ENCODE data around the gene SLC34A3. TPM values are rescaled to one million over a fixed set of nuclear protein-coding genes. Genes with fewer than 3 reads are reported as not detected.

SLC34A3 gene
- total RNA-seq, 1 donor from 2014 or later: 0.23 TPM

DNA sequence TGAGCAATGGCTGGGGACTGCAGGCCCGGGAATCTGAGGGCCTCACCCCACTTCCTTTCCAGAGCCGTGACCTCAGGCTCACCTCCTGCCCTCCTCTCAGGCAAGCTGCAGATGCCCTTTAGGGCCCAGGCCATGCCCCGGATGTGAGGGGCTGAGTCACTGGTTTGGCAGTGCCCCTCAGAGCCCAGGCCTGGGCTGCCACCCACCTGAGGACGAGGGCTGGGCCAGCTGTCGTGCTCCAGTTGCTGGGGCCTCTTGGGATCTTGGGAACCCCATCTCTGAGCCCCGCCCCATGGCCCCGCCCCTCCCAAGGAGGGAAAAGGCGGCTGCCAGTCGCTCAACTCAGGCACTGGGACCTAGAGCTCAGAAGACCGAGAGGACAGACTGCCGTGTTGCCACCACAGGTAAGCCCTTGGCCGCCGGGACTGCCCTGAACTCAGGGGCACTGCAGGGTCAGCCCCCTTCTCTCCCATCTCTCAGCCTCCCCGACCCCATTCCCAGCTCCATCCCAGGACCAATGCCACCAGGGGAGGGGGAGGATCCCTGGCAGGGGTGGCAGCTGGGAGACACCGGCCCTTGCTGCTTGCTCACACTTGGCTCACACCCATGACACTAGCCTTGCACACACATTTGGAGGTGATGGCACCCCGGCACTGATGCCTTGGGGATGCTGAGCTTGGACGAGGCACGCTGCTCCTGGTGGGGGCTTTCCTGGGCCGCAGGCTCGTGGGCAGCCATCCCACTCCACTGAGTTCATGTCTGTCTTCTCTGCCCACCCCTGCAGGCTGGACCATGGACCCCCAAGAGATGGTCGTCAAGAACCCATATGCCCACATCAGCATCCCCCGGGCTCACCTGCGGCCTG, 5.6 kb upstream of the SLC34A3 start, which contains the start of gene CYSRT1:
Gene CYSRT1 (plus strand): TSS at position 345 of the 865 bp plus-strand sequence. CDS start 448 bp downstream, at position 793.
- intact Hi-C loops (cut with DNase I): loop anchor here (5.0 kb wide), 1 partner anchor 108 kb away; no protein-coding TSS in a partner anchor
- no peak for ATAC-seq
- H3K9me3 ChIP-seq: no peaks in the 10 kb centered on the region
- no peaks in the 10 kb centered on the region for H3K36me3 ChIP-seq
- peaks cover 21% of the 10 kb centered on the region for H3K27me3 ChIP-seq
- peak within 1 kb of the TSS; percentile 94 for H3K27ac ChIP-seq
- H3K4me1 ChIP-seq: peaks cover 14% of the 10 kb centered on the region
- peak within 1 kb of the TSS; percentile 81 for H3K4me3 ChIP-seq
- no peak for DNase-seq
- TF ChIP-seq, protein P1, sequence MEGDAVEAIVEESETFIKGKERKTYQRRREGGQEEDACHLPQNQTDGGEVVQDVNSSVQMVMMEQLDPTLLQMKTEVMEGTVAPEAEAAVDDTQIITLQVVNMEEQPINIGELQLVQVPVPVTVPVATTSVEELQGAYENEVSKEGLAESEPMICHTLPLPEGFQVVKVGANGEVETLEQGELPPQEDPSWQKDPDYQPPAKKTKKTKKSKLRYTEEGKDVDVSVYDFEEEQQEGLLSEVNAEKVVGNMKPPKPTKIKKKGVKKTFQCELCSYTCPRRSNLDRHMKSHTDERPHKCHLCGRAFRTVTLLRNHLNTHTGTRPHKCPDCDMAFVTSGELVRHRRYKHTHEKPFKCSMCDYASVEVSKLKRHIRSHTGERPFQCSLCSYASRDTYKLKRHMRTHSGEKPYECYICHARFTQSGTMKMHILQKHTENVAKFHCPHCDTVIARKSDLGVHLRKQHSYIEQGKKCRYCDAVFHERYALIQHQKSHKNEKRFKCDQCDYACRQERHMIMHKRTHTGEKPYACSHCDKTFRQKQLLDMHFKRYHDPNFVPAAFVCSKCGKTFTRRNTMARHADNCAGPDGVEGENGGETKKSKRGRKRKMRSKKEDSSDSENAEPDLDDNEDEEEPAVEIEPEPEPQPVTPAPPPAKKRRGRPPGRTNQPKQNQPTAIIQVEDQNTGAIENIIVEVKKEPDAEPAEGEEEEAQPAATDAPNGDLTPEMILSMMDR (IDR thresholded peaks at IDR 0.05): no peak

DNA sequence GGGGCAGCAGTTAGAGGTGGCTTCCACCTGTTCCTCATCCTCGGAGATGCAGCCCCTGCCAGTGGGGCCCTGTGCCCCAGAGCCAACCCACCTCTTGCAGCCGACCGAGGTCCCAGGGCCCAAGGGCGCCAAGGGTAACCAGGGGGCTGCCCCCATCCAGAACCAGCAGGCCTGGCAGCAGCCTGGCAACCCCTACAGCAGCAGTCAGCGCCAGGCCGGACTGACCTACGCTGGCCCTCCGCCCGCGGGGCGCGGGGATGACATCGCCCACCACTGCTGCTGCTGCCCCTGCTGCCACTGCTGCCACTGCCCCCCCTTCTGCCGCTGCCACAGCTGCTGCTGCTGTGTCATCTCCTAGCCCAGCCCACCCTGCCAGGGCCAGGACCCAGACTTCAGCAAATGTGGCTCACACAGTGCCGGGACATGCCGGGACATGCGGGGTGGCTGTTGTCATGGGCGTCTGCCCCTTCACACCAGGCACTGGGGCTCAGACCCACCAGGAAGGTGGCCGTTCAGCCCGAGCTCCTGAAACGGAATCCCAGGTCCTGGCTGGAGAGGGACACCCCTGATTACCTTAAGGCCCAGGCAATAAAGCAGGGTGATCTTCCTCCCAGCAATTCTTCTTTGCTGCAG, 4.9 kb upstream of the SLC34A3 start:
- TF ChIP-seq, protein P1 (IDR thresholded peaks at IDR 0.05): no peak
- intact Hi-C loops (cut with DNase I): loop anchor here (5.0 kb wide), 1 partner anchor 109 kb away; no protein-coding TSS in a partner anchor
- Histone ChIP-seq H3K27me3 (peaks cover 27% of the 10 kb centered on the region), H3K36me3 (no peaks in the 10 kb centered on the region), H3K4me3 (no peak overlapping the region), H3K4me1 (peaks cover 14% of the 10 kb centered on the region), H3K9me3 (no peaks in the 10 kb centered on the region), H3K27ac (peak overlapping the region; percentile 82)
- ATAC-seq: no peak
- no peak for DNase-seq

DNA sequence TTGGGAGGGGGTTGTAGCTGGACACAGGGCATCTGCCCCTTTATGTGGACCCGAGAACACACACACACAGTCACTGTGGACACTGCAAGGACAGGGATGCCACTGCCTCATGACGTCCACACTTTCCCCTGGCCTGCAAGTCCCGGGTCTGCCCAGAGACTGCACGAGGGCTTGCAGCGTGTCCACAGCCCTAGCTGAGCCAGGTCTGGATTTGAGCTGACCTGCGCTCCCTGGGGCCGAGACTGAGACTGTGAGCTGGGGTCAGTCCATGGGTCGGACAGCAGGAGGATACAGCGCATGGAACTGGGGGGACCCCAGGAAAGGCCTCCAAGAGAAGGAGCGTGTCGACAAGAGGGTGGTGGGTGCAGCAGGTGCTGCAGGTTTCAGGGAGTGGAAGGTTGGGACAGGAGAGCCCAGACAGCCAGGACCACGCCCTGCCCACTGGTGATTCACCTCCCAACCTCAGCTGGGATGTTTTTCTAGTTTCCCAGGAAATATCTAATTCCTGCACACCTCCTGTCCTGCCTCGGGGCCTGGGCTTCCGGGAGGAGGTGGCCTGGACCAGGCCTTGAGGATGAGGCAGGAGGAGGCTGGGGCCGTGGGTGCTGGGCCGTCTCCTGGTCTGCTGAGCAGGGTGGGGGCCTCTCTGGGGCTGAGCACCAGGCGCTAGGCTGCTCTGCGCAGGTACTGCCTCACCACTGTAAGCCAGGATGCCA, 4.2 kb upstream of the SLC34A3 start:
- DNase-seq (no peak), ATAC-seq (peak; percentile 6)
- H3K27ac ChIP-seq: peak overlapping the region; percentile 82
- H3K4me3 ChIP-seq: no peak overlapping the region
- H3K36me3 ChIP-seq: no peaks in the 10 kb centered on the region
- intact Hi-C loops (cut with DNase I): loop anchor here (5.0 kb wide), 1 partner anchor 109 kb away; no protein-coding TSS in a partner anchor
- TF ChIP-seq, protein P1 (IDR thresholded peaks at IDR 0.05): no peak
- H3K27me3 ChIP-seq: peaks cover 34% of the 10 kb centered on the region
- H3K4me1 ChIP-seq: peaks cover 14% of the 10 kb centered on the region
- no peaks in the 10 kb centered on the region for H3K9me3 ChIP-seq

DNA sequence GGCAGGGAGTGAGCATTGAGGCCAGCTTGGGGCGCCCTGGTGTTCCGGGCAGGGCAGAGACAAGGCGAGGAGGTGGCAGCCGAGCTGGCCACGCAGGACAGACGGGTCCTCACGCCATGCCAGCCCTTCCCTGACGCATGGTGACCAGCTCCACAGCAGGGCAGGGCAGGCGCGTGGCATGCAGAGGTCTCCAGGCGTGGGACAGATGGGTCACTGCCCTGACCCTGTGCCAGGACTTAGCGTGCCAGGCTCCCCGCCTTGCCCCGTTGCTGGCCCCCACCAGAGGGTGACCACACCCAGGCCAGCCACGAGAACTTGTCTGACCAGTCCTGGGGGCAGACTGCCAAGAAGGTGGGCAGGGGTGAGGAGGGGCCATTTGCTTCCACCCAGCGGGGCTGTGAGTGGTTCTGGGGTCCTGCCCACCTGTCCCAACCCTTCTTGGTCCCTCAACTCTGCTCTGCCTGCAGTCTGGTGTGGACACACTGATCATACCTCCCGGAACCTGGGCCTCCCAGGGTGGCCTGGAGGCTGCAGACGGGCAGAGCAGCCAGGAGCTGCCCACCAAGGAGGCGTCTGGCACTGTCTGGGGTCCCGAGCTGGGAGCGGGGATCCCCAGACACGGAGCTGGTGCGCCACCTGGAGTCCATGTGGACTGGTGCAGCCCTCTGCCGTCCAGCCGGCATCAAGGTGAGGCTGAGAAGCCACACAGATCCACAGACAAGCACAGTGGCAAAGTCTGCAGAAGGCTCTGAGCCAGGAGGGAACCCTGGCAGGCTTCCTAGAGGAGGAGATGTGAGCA, 3.4 kb upstream of the SLC34A3 start, which contains the start of gene RNF224:
Gene RNF224 (plus strand): TSS at position 449 of the 799 bp plus-strand sequence. CDS start 834 bp downstream, outside the sequence.
- H3K4me1 ChIP-seq: peaks cover 14% of the 10 kb centered on the region
- TF ChIP-seq, protein P1 (IDR thresholded peaks at IDR 0.05): peak; percentile 90
- H3K27me3 ChIP-seq: peaks cover 40% of the 10 kb centered on the region
- DNase-seq: peak; percentile 93
- no peak within 1 kb of the TSS for H3K4me3 ChIP-seq
- H3K27ac ChIP-seq: peak within 1 kb of the TSS; percentile 82
- no peaks in the 10 kb centered on the region for H3K9me3 ChIP-seq
- intact Hi-C loops (cut with DNase I): loop anchor here (5.0 kb wide), 1 partner anchor 110 kb away; no protein-coding TSS in a partner anchor
- H3K36me3 ChIP-seq: no peaks in the 10 kb centered on the region
- ATAC-seq: peak; percentile 68

All from upper lobe of right lung (tissue), 1 donor.